OCI-LY3 (cell line): Measurements from ENCODE around the gene ARSJ.

Source experiments
- H2AFZ ChIP-seq: fragments of 200-600, 300-600 bp; shearing (Covaris generic); 2 replicates; pipeline ENCODE4 v1.6.0; 2014; ENCODE audit warnings: antibody characterized with exemption, low read depth, low read length
- H3K27ac ChIP-seq: fragments of 200-600, 300-600 bp; sonication (generic); 2 replicates; pipeline ENCODE4 v1.5.1; 2014; ENCODE audit warnings: mild to moderate bottlenecking, low read length, moderate library complexity, mixed read lengths
- H3K27me3 ChIP-seq: fragments of 200-600, 300-600 bp; sonication (generic); 2 replicates; pipeline ENCODE4 v1.6.1; 2014; ENCODE audit warnings: low read depth, low read length, mixed read lengths
- H3K36me3 ChIP-seq: fragments of 200-600, 300-600 bp; sonication (generic); replicated peaks from 2 replicates; pipeline ENCODE3; 2014; ENCODE audit warnings: low read depth, low read length, mixed read lengths
- H3K4me1 ChIP-seq: fragments of 300-600, 200-600 bp; sonication (generic); 2 replicates; pipeline ENCODE4 v1.6.1; 2014; ENCODE audit warnings: low read length, mixed read lengths
- H3K4me2 ChIP-seq: fragments of 200-600, 300-600 bp; sonication (generic); 2 replicates; pipeline ENCODE4 v1.6.1; 2014; ENCODE audit warnings: low read length, mixed read lengths
- H3K4me3 ChIP-seq: fragments of 300-600, 200-600 bp; sonication (generic); 2 replicates; pipeline ENCODE4 v1.5.1; 2014; ENCODE audit warnings: antibody characterized with exemption, mild to moderate bottlenecking, low read length, moderate library complexity
- H3K79me2 ChIP-seq: fragments of 300-600, 200-600 bp; shearing (Covaris generic); 2 replicates; pipeline ENCODE4 v1.6.1; 2014; ENCODE audit warnings: mild to moderate bottlenecking, low read length, mixed read lengths
- H3K9ac ChIP-seq: fragments of 300-600, 200-600 bp; shearing (Covaris generic); 2 replicates; pipeline ENCODE4 v1.6.0; 2014; ENCODE audit warnings: mild to moderate bottlenecking, low read length, moderate library complexity
- H3K9me3 ChIP-seq: fragments of 200-600, 300-600 bp; shearing (Covaris generic); 2 replicates; pipeline ENCODE4 v1.6.1; 2014; ENCODE audit warnings: low read length, mixed read lengths; ENCODE audit not compliant: insufficient read depth
- H4K20me1 ChIP-seq: fragments of 200-600, 300-600 bp; sonication (generic); 2 replicates; pipeline ENCODE4 v1.6.1; 2016; ENCODE audit warnings: low read length, mixed read lengths; ENCODE audit not compliant: insufficient read depth
- EZH2phosphoT487 ChIP-seq: fragments of 200-600 bp; shearing (Covaris generic); IDR thresholded peaks from 2 replicates; pipeline ENCODE4 v1.6.1; 2018; ENCODE audit warnings: antibody characterized with exemption, mixed run types, low read depth
- TF ChIP-seq, protein P1 (sequence below): fragments of 200-600, 300-600 bp; sonication (generic); IDR thresholded peaks from 2 replicates; pipeline ENCODE4 v1.5.1; 2014; ENCODE audit warnings: antibody characterized with exemption, low read length, low read depth

Gene ARSJ

DNA sequence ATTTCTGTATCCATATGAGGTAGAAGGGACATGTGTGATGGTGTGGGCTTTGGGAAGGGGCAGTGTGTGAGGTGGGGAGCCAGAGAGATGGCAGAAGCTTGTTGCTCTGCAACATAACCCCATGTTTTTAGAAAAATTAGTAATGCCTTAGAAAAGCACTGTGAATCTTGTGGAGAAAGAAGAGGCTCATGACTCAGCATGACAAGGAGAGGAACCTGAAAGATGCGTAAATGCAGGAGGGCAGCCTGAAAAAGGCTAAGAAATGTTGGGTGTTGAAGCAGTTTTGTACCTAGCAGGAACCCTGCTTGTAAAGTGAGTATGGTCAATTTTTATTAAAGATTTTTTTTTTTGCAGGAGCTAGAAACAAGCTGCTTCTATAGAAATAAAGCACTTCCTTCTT, 59.8 kb downstream of the ARSJ start:
- Histone ChIP-seq H3K4me1 (peaks cover 10% of the 10 kb centered on the region), H3K36me3 (no peaks in the 10 kb centered on the region), H2AFZ (no peak overlapping the region), H3K27ac (no peak overlapping the region), H3K27me3 (no peaks in the 10 kb centered on the region), H3K9me3 (no peaks in the 10 kb centered on the region), H3K4me2 (no peak overlapping the region), H3K4me3 (no peak overlapping the region), H4K20me1 (no peaks in the 10 kb centered on the region), H3K9ac (no peak overlapping the region), H3K79me2 (no peaks in the 10 kb centered on the region)
- no peak for TF ChIP-seq EZH2phosphoT487
- TF ChIP-seq, protein P1, sequence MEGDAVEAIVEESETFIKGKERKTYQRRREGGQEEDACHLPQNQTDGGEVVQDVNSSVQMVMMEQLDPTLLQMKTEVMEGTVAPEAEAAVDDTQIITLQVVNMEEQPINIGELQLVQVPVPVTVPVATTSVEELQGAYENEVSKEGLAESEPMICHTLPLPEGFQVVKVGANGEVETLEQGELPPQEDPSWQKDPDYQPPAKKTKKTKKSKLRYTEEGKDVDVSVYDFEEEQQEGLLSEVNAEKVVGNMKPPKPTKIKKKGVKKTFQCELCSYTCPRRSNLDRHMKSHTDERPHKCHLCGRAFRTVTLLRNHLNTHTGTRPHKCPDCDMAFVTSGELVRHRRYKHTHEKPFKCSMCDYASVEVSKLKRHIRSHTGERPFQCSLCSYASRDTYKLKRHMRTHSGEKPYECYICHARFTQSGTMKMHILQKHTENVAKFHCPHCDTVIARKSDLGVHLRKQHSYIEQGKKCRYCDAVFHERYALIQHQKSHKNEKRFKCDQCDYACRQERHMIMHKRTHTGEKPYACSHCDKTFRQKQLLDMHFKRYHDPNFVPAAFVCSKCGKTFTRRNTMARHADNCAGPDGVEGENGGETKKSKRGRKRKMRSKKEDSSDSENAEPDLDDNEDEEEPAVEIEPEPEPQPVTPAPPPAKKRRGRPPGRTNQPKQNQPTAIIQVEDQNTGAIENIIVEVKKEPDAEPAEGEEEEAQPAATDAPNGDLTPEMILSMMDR = no peak

DNA sequence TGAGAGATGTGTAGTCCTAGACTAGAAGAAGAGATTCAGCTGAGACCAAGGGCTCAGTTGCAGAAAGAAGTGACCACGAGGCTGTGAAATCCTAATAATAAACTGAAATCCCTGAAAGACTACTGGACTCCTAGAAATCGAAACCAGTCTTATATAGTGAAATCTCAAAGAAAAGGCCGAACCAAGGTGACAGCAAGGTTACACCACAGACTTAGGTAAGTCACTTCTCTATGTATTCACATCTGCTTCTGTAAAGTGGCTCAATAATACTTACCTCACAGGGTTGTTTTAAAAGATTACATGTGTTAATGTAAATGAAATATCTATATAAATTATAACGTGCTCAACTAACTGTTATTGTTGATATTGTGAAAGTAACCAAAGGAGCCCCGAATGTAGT, 60.3 kb downstream of the ARSJ start:
- no peak overlapping the region for H3K4me3 ChIP-seq
- no peak overlapping the region for H3K27ac ChIP-seq
- H3K9ac ChIP-seq = no peak overlapping the region
- no peaks in the 10 kb centered on the region for H4K20me1 ChIP-seq
- H2AFZ ChIP-seq = no peak overlapping the region
- TF ChIP-seq, protein P1 = no peak
- TF ChIP-seq EZH2phosphoT487 = no peak
- H3K79me2 ChIP-seq = no peaks in the 10 kb centered on the region
- no peaks in the 10 kb centered on the region for H3K27me3 ChIP-seq
- no peaks in the 10 kb centered on the region for H3K9me3 ChIP-seq
- no peak overlapping the region for H3K4me2 ChIP-seq
- no peaks in the 10 kb centered on the region for H3K36me3 ChIP-seq
- peaks cover 10% of the 10 kb centered on the region for H3K4me1 ChIP-seq

DNA sequence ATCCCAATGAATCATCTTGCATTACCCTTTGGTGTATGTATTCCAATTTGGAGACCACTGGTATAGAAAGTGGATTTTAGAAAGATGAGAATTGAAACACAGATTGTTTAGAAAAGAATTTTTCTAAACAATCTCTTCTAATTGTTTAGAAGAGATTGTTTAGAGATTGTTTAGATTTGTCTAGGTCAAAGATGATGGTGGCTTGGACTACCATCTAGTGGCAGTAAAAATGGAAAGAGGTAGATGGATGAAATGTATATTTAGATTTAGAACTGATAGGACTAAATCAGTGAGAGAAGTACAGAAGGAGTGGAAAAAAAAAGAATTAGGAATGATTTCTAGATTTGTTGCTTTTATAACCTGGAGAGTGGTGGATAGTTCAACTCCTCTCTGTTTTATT, 70.6 kb downstream of the ARSJ start:
- no peak overlapping the region for H2AFZ ChIP-seq
- no peak overlapping the region for H3K4me3 ChIP-seq
- H3K9ac ChIP-seq = no peak overlapping the region
- H3K4me1 ChIP-seq = 0 out of 2 replicates have a peak, but pooled peaks cover 2% of the 10 kb centered on the region
- TF ChIP-seq EZH2phosphoT487 = no peak
- TF ChIP-seq, protein P1 = peak; percentile 44
- H3K36me3 ChIP-seq = no peaks in the 10 kb centered on the region
- no peaks in the 10 kb centered on the region for H3K79me2 ChIP-seq
- no peak overlapping the region for H3K4me2 ChIP-seq
- H3K27ac ChIP-seq = no peak overlapping the region
- H3K9me3 ChIP-seq = no peaks in the 10 kb centered on the region
- H3K27me3 ChIP-seq = no peaks in the 10 kb centered on the region
- no peaks in the 10 kb centered on the region for H4K20me1 ChIP-seq

DNA sequence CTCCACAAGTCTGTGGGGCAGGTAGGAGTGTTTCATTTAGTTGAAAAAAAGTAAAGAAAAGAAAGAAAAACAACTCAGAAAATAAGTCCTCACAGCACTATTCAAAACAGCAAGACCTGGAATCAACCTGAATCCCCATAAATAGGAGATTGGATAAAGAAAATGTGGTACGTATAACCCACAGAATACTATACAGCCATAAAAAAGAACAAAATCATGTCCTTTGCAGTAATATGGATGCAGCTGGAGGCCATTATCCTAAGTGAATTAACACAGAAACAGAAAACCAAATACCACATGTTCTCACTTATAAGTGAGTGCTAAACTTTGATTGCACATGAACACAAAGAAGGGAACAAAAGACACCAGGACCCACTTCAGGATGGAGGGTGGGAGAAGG, 71.9 kb downstream of the ARSJ start:
- Histone ChIP-seq H3K9me3 (no peaks in the 10 kb centered on the region), H3K27ac (no peak overlapping the region), H3K79me2 (no peaks in the 10 kb centered on the region), H2AFZ (no peak overlapping the region), H3K4me2 (no peak overlapping the region), H3K36me3 (no peaks in the 10 kb centered on the region), H4K20me1 (no peaks in the 10 kb centered on the region), H3K27me3 (no peaks in the 10 kb centered on the region), H3K9ac (no peak overlapping the region), H3K4me3 (no peak overlapping the region), H3K4me1 (peaks cover 9% of the 10 kb centered on the region)
- TF ChIP-seq EZH2phosphoT487 = no peak
- TF ChIP-seq, protein P1 = no peak
